SK-N-SH treated with all-trans-retinoic acid at 6 μM for 48 hours (cell line): ENCODE measurements around the gene SLC25A18.

Experiments used
- ARNTL ChIP-seq: fragments of 450-650 bp; formaldehyde crosslinking; IDR thresholded peaks from 2 replicates; pipeline ENCODE4 v1.5.0; 2020; ENCODE audit warnings: low read depth, mild to moderate bottlenecking, moderate library complexity, borderline replicate concordance
- BACH2 ChIP-seq: fragments of 250-450 bp; sonication (Bioruptor Pico); IDR thresholded peaks from 2 replicates; pipeline ENCODE4 v1.9.0; 2021; ENCODE audit warnings: mild to moderate bottlenecking, borderline replicate concordance
- ESRRG ChIP-seq: fragments of 250-450 bp; sonication (Bioruptor Pico); IDR thresholded peaks from 2 replicates; pipeline ENCODE4 v1.6.1; 2021; ENCODE audit warnings: mild to moderate bottlenecking
- PPARA ChIP-seq: fragments of 250-450 bp; sonication (Bioruptor Pico); IDR thresholded peaks from 2 replicates; pipeline ENCODE4 v1.5.0; 2020; ENCODE audit warnings: mild to moderate bottlenecking, borderline replicate concordance
- RARB ChIP-seq: fragments of 250-450 bp; sonication (Bioruptor Pico); IDR thresholded peaks from 2 replicates; pipeline ENCODE4 v1.8.0; 2021; ENCODE audit warnings: mild to moderate bottlenecking, moderate library complexity
- TCF4 ChIP-seq: fragments of 250-450 bp; sonication (Bioruptor Pico); IDR thresholded peaks from 2 replicates; pipeline ENCODE4 v1.8.0; 2021; ENCODE audit warnings: mild to moderate bottlenecking, moderate library complexity, borderline replicate concordance
- ZC3H10 ChIP-seq: fragments of 250-450 bp; sonication (Bioruptor Pico); IDR thresholded peaks from 2 replicates; pipeline ENCODE4 v1.5.1; 2021; ENCODE audit warnings: mild to moderate bottlenecking, moderate library complexity
- ZFP3 ChIP-seq: fragments of 250-450 bp; sonication (Bioruptor Pico); IDR thresholded peaks from 2 replicates; pipeline ENCODE4 v1.5.0; 2020; ENCODE audit warnings: mild to moderate bottlenecking, moderate library complexity
- ZFP30 ChIP-seq: fragments of 450-650 bp; formaldehyde crosslinking; IDR thresholded peaks from 2 replicates; pipeline ENCODE4 v1.5.0; 2022; ENCODE audit warnings: mild to moderate bottlenecking, moderate library complexity
- TF ChIP-seq, protein P1 (sequence below): fragments of 250-450 bp; sonication (Bioruptor Pico); IDR thresholded peaks from 2 replicates; pipeline ENCODE4 v1.5.1; 2020; ENCODE audit warnings: low read depth, mild to moderate bottlenecking, moderate library complexity
- TF ChIP-seq, protein P2 (sequence below): fragments of 250-450 bp; sonication (Bioruptor Pico); IDR thresholded peaks from 2 replicates; pipeline ENCODE4 v1.8.0; 2020; ENCODE audit warnings: mild to moderate bottlenecking, moderate library complexity, borderline replicate concordance

DNA sequence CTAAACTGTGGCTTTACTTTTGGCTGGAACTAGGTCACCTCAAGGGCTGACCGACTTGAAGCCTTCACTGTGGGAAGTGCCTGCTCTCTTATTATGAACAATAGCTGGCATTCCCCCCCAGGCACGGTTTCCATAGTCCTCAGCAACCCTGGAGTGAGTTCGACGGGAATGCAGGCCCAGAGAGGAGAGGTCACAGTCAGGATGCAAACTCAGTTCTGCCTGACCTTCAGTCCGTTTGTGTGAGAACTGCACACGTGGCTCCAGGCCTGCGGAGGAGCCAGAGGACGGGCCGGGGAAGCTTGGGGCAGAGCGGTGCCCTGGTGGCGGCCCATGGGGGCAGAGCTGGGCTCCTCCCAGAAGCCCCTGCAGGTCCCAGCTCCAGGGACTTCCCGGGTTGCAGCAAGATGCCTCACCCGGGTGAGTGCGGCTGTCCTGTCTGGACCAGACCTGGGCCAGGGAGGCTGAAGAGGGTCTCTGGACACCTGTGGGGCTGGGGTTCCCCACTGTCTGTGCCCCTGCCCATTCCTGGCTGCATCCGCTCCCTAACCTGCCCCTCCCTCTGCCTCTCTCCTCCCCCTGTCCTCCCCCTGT is 17.2 kb downstream of the SLC25A18 start:
- no peak for TF ChIP-seq BACH2 (CRISPR knock-in tag)
- no peak for TF ChIP-seq RARB (CRISPR knock-in tag)
- TF ChIP-seq ESRRG (CRISPR knock-in tag): no peak
- TF ChIP-seq, protein P1, sequence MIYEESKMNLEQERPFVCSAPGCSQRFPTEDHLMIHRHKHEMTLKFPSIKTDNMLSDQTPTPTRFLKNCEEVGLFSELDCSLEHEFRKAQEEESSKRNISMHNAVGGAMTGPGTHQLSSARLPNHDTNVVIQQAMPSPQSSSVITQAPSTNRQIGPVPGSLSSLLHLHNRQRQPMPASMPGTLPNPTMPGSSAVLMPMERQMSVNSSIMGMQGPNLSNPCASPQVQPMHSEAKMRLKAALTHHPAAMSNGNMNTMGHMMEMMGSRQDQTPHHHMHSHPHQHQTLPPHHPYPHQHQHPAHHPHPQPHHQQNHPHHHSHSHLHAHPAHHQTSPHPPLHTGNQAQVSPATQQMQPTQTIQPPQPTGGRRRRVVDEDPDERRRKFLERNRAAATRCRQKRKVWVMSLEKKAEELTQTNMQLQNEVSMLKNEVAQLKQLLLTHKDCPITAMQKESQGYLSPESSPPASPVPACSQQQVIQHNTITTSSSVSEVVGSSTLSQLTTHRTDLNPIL: no peak
- TF ChIP-seq ZFP30 (CRISPR knock-in tag): no peak
- no peak for TF ChIP-seq ZFP3
- TF ChIP-seq, protein P2, sequence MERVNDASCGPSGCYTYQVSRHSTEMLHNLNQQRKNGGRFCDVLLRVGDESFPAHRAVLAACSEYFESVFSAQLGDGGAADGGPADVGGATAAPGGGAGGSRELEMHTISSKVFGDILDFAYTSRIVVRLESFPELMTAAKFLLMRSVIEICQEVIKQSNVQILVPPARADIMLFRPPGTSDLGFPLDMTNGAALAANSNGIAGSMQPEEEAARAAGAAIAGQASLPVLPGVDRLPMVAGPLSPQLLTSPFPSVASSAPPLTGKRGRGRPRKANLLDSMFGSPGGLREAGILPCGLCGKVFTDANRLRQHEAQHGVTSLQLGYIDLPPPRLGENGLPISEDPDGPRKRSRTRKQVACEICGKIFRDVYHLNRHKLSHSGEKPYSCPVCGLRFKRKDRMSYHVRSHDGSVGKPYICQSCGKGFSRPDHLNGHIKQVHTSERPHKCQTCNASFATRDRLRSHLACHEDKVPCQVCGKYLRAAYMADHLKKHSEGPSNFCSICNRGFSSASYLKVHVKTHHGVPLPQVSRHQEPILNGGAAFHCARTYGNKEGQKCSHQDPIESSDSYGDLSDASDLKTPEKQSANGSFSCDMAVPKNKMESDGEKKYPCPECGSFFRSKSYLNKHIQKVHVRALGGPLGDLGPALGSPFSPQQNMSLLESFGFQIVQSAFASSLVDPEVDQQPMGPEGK: no peak
- no peak for TF ChIP-seq TCF4 (CRISPR knock-in tag)
- no peak for TF ChIP-seq PPARA (CRISPR knock-in tag)
- no peak for TF ChIP-seq ARNTL (CRISPR knock-in tag)
- no peak for TF ChIP-seq ZC3H10 (CRISPR knock-in tag)
